DOHH2 (cell line): Measurements from ENCODE around the gene CCNB1.
"Not testable (repeated sequence)": the region's sequence is repeated elsewhere in the genome, so short reads cannot be mapped to it uniquely, and the experiment has no call there.

Experiments
- H3F3A ChIP-seq: fragments of 200-600 bp; sonication (generic), shearing (Covaris generic); 2 replicates; pipeline ENCODE4 v1.6.0; 2016; ENCODE audit warnings: antibody characterized with exemption, mild to moderate bottlenecking; ENCODE audit not compliant: control insufficient read depth, insufficient read depth
- H3K27ac ChIP-seq: fragments of 200-600 bp; sonication (generic); 2 replicates; pipeline ENCODE4 v1.5.1; 2014; ENCODE audit warnings: low read depth, mild to moderate bottlenecking, low read length, moderate library complexity
- H3K27me3 ChIP-seq: fragments of 200-600 bp; sonication (generic); 2 replicates; pipeline ENCODE4 v1.6.1; 2014; ENCODE audit warnings: mild to moderate bottlenecking, low read length, mixed read lengths; ENCODE audit not compliant: control insufficient read depth
- H3K36me3 ChIP-seq: fragments of 200-600 bp; sonication (generic); 2 replicates; pipeline ENCODE4 v1.6.1; 2014; ENCODE audit warnings: mild to moderate bottlenecking, low read length, moderate library complexity, mixed read lengths; ENCODE audit not compliant: control insufficient read depth
- H3K4me1 ChIP-seq: fragments of 200-600 bp; sonication (generic); 2 replicates; pipeline ENCODE4 v1.6.1; 2014; ENCODE audit warnings: mild to moderate bottlenecking, low read length, mixed read lengths; ENCODE audit not compliant: control insufficient read depth
- H3K4me2 ChIP-seq: fragments of 200-600 bp; sonication (generic); 2 replicates; pipeline ENCODE4 v1.6.0; 2014; ENCODE audit warnings: mild to moderate bottlenecking, low read length, moderate library complexity
- H3K4me3 ChIP-seq: fragments of 200-600 bp; sonication (generic); 2 replicates; pipeline ENCODE4 v1.5.1; 2014; ENCODE audit warnings: mild to moderate bottlenecking, low read length, mixed read lengths
- H3K79me2 ChIP-seq: fragments of 200-600 bp; sonication (generic); 2 replicates; pipeline ENCODE4 v1.6.1; 2014; ENCODE audit warnings: mild to moderate bottlenecking, low read length, mixed read lengths; ENCODE audit not compliant: control insufficient read depth
- H3K9me2 ChIP-seq: fragments of 200-600 bp; sonication (generic); replicated peaks from 2 replicates; pipeline ENCODE4 v1.6.1; 2014; ENCODE audit warnings: mild to moderate bottlenecking, low read length, mixed read lengths; ENCODE audit not compliant: control insufficient read depth
- H3K9me3 ChIP-seq: fragments of 200-600 bp; sonication (generic); 2 replicates; pipeline ENCODE4 v1.6.1; 2014; ENCODE audit warnings: antibody characterized with exemption, low read length, mixed read lengths; ENCODE audit not compliant: control insufficient read depth, insufficient read depth
- H4K20me1 ChIP-seq: fragments of 200-600 bp; sonication (generic); 2 replicates; pipeline ENCODE4 v1.6.0; 2014; ENCODE audit warnings: low read depth, mild to moderate bottlenecking, antibody characterized with exemption, low read length, moderate library complexity; ENCODE audit not compliant: control insufficient read depth, insufficient read depth
- CTCF ChIP-seq: fragments of 200-600 bp; sonication (generic); IDR thresholded peaks from one replicate; pipeline ENCODE4 v1.5.1; 2014; ENCODE audit warnings: antibody characterized with exemption, mild to moderate bottlenecking, low read depth, low read length; ENCODE audit not compliant: poor library complexity, severe bottlenecking
- EZH2phosphoT487 ChIP-seq: fragments of 200-600 bp; sonication (generic); IDR thresholded peaks from 2 replicates; pipeline ENCODE4 v1.6.1; 2017; ENCODE audit warnings: borderline replicate concordance, mild to moderate bottlenecking, antibody characterized with exemption, low read length, moderate library complexity, mixed read lengths

Gene CCNB1

GRCh38 chr5:69167929-69168328 lies 979 bp downstream of the CCNB1 start:
- peaks cover 13% of the 10 kb centered on the region; the same call in 1 of the 2 replicates for H3F3A ChIP-seq
- H4K20me1 ChIP-seq, result no peaks in the 10 kb centered on the region
- no peaks in the 10 kb centered on the region for H3K9me2 ChIP-seq
- H3K4me1 ChIP-seq, result peaks cover 47% of the 10 kb centered on the region
- peak overlapping the region; percentile 98 for H3K4me2 ChIP-seq
- peak overlapping the region; percentile 78 for H3K27ac ChIP-seq
- H3K79me2 ChIP-seq, result peaks cover 50% of the 10 kb centered on the region
- H3K36me3 ChIP-seq, result peaks cover 57% of the 10 kb centered on the region
- TF ChIP-seq EZH2phosphoT487, result no peak
- no peak for TF ChIP-seq CTCF
- no peaks in the 10 kb centered on the region for H3K27me3 ChIP-seq
- H3K9me3 ChIP-seq, result no peaks in the 10 kb centered on the region
- H3K4me3 ChIP-seq, result peak overlapping the region; percentile 97

- Histone ChIP-seq H3K79me2 (peaks cover 50% of the 10 kb centered on the region), H4K20me1 (no peaks in the 10 kb centered on the region), H3K4me3 (no peak overlapping the region), H3K4me1 (peaks cover 55% of the 10 kb centered on the region), H3K9me3 (no peaks in the 10 kb centered on the region), H3K9me2 (no peaks in the 10 kb centered on the region), H3K27ac (no peak overlapping the region), H3F3A (peaks cover 27% of the 10 kb centered on the region), H3K4me2 (peak overlapping the region; percentile 31), H3K27me3 (no peaks in the 10 kb centered on the region), H3K36me3 (peaks cover 82% of the 10 kb centered on the region)
- TF ChIP-seq CTCF (no peak), EZH2phosphoT487 (no peak)
Observed at GRCh38 chr5:69170495-69170894, 3.5 kb downstream of the CCNB1 start.

- Histone ChIP-seq H3K27me3 (no peaks in the 10 kb centered on the region), H3K4me1 (peaks cover 56% of the 10 kb centered on the region), H3K4me2 (peak overlapping the region; percentile 31), H3F3A (peaks cover 30% of the 10 kb centered on the region), H3K27ac (no peak overlapping the region), H3K9me2 (no peaks in the 10 kb centered on the region), H4K20me1 (no peaks in the 10 kb centered on the region), H3K4me3 (peak overlapping the region; percentile 7; the same call in 1 of the 2 replicates), H3K36me3 (peaks cover 86% of the 10 kb centered on the region), H3K79me2 (peaks cover 50% of the 10 kb centered on the region), H3K9me3 (no peaks in the 10 kb centered on the region)
- TF ChIP-seq EZH2phosphoT487, result no peak
Observed at GRCh38 chr5:69170969-69171368, 4.0 kb downstream of the CCNB1 start.

- not testable (repeated sequence) for H4K20me1 ChIP-seq, H3K27ac ChIP-seq, H3K4me2 ChIP-seq, H3K79me2 ChIP-seq, H3K4me1 ChIP-seq, H3K9me2 ChIP-seq, H3K9me3 ChIP-seq, H3K4me3 ChIP-seq, H3K27me3 ChIP-seq
- peaks cover 34% of the 10 kb centered on the region for H3F3A ChIP-seq
- peaks cover 18% of the 10 kb centered on the region for H3K36me3 ChIP-seq
Observed at GRCh38 chr5:69181659-69182293, 14.8 kb downstream of the CCNB1 start.
